Astrocyte (in vitro differentiated cells and primary cell): ENCODE data around the gene NLGN1. TPM values are rescaled to one million over a fixed set of nuclear protein-coding genes. Genes with fewer than 3 reads are reported as not detected.

Experiments
- DNase-seq: peaks from one replicate; pipeline ENCODE4 v3.0.0-alpha.2; 2010; ENCODE audit warnings: low read depth
- FAIRE-seq: peaks from 2 replicates; lab custom pipeline; 2011; peaks lifted over from hg19 to GRCh38; lab: Jason Lieb, UNC
- H2AFZ ChIP-seq: 2 replicates; pipeline ENCODE4 v1.6.0; 2012; ENCODE audit warnings: low read depth, low read length, inconsistent platforms
- H3K27ac ChIP-seq: 2 replicates; pipeline ENCODE4 v1.5.1; 2011; ENCODE audit warnings: low read depth, low read length, inconsistent platforms
- H3K27me3 ChIP-seq: 2 replicates; pipeline ENCODE4 v1.6.0; 2011; ENCODE audit warnings: low read length, inconsistent platforms; ENCODE audit not compliant: insufficient read depth
- H3K36me3 ChIP-seq: 2 replicates; pipeline ENCODE4 v1.5.1; 2011; ENCODE audit warnings: low read length, inconsistent platforms; ENCODE audit not compliant: insufficient read depth
- H3K4me1 ChIP-seq: 2 replicates; pipeline ENCODE4 v1.5.1; 2011; ENCODE audit warnings: low read length, inconsistent platforms; ENCODE audit not compliant: insufficient read depth
- H3K4me2 ChIP-seq: 2 replicates; pipeline ENCODE4 v1.6.0; 2012; ENCODE audit warnings: low read length, inconsistent platforms
- H3K4me3 ChIP-seq: 2 replicates; pipeline ENCODE4 v1.5.1; 2011; ENCODE audit warnings: low read depth, mild to moderate bottlenecking, low read length, inconsistent platforms; ENCODE audit not compliant: insufficient read depth
- H3K79me2 ChIP-seq: 2 replicates; pipeline ENCODE4 v1.6.0; 2012; ENCODE audit warnings: mild to moderate bottlenecking, low read length, inconsistent platforms; ENCODE audit not compliant: insufficient read depth
- H3K9ac ChIP-seq: 2 replicates; pipeline ENCODE4 v1.6.0; 2012; ENCODE audit warnings: mild to moderate bottlenecking, low read length, inconsistent platforms
- H3K9me3 ChIP-seq: 2 replicates; pipeline ENCODE4 v1.5.1; 2012; ENCODE audit warnings: low read depth, mild to moderate bottlenecking, low read length, inconsistent platforms; ENCODE audit not compliant: insufficient read depth
- H4K20me1 ChIP-seq: 2 replicates; pipeline ENCODE4 v1.6.0; 2012; ENCODE audit warnings: low read length, inconsistent platforms; ENCODE audit not compliant: insufficient read depth
- H3K27ac Mint-ChIP-seq: one replicate; pipeline ENCODE4 v1.8.0; 2021; ENCODE audit warnings: mild to moderate bottlenecking, mixed read lengths; ENCODE audit not compliant: unreplicated experiment
- H3K27me3 Mint-ChIP-seq: one replicate; pipeline ENCODE4 v1.8.0; 2021; ENCODE audit warnings: low read depth, mixed read lengths; ENCODE audit not compliant: unreplicated experiment
- H3K36me3 Mint-ChIP-seq: one replicate; pipeline ENCODE4 v1.8.0; 2021; ENCODE audit warnings: low read depth, mixed read lengths; ENCODE audit not compliant: unreplicated experiment
- H3K4me1 Mint-ChIP-seq: one replicate; pipeline ENCODE4 v1.8.0; 2021; ENCODE audit warnings: low read depth, mixed read lengths; ENCODE audit not compliant: unreplicated experiment
- H3K4me3 Mint-ChIP-seq: one replicate; pipeline ENCODE4 v1.8.0; 2021; ENCODE audit warnings: mild to moderate bottlenecking, moderate library complexity, mixed read lengths; ENCODE audit not compliant: unreplicated experiment
- H3K9me3 Mint-ChIP-seq: one replicate; pipeline ENCODE4 v1.8.0; 2021; ENCODE audit warnings: mild to moderate bottlenecking, mixed read lengths; ENCODE audit not compliant: unreplicated experiment
- EZH2 ChIP-seq: IDR thresholded peaks from 2 replicates; pipeline ENCODE4 v1.6.1; 2012; ENCODE audit warnings: mild to moderate bottlenecking, low read length, inconsistent platforms; ENCODE audit not compliant: insufficient read depth
- total RNA-seq: library from RNA; stranded (reverse); gene quantifications from 2 replicates; pipeline ENCODE4 v1.2.1, GENCODE V29; 2021
- TF ChIP-seq, protein P1 (sequence below): IDR thresholded peaks from 2 replicates; pipeline ENCODE4 v1.5.1; 2011; ENCODE audit warnings: low read depth, mild to moderate bottlenecking, inconsistent platforms, low read length, moderate library complexity; ENCODE audit not compliant: insufficient read depth

NLGN1 gene
- total RNA-seq, 1 donor from 2014 or later: 1.2 TPM

DNA sequence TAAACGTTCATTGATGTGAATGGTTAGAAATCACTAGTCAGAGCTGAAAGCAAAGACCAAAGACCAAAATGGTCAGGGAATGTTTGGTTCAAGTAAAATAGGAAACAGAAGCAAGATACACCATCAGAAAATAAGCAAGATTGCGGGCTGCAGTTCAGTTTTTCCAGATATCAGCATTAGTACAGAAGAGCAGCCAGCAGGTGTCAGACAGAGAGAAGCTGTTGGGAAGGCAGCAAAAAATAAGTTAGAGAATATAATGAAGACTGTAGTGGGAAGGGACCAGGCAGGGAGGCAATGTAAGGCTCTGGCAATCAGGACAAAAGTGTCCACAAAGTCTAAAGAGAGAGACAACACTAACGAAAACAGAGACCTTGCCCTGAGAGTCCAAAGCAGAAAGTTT, 822.2 kb downstream of the NLGN1 start:
- FAIRE-seq (no peak), DNase-seq (no peak)
- H3K27me3 ChIP-seq: no peaks in the 10 kb centered on the region
- no peaks in the 10 kb centered on the region for H3K79me2 ChIP-seq
- Mint-ChIP-seq H3K36me3 (no peaks in the 10 kb centered on the region), H3K27ac (no peak overlapping the region), H3K4me3 (no peak overlapping the region), H3K4me1 (no peaks in the 10 kb centered on the region), H3K9me3 (no peaks in the 10 kb centered on the region), H3K27me3 (no peaks in the 10 kb centered on the region)
- no peak for TF ChIP-seq EZH2
- TF ChIP-seq, protein P1, sequence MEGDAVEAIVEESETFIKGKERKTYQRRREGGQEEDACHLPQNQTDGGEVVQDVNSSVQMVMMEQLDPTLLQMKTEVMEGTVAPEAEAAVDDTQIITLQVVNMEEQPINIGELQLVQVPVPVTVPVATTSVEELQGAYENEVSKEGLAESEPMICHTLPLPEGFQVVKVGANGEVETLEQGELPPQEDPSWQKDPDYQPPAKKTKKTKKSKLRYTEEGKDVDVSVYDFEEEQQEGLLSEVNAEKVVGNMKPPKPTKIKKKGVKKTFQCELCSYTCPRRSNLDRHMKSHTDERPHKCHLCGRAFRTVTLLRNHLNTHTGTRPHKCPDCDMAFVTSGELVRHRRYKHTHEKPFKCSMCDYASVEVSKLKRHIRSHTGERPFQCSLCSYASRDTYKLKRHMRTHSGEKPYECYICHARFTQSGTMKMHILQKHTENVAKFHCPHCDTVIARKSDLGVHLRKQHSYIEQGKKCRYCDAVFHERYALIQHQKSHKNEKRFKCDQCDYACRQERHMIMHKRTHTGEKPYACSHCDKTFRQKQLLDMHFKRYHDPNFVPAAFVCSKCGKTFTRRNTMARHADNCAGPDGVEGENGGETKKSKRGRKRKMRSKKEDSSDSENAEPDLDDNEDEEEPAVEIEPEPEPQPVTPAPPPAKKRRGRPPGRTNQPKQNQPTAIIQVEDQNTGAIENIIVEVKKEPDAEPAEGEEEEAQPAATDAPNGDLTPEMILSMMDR: no peak
- no peak overlapping the region for H3K4me2 ChIP-seq
- H4K20me1 ChIP-seq: no peaks in the 10 kb centered on the region
- no peak overlapping the region for H3K9ac ChIP-seq
- H2AFZ ChIP-seq: no peak overlapping the region
- H3K9me3 ChIP-seq: no peaks in the 10 kb centered on the region
- no peak overlapping the region for H3K27ac ChIP-seq
- H3K4me3 ChIP-seq: no peak overlapping the region
- no peaks in the 10 kb centered on the region for H3K36me3 ChIP-seq
- H3K4me1 ChIP-seq: no peaks in the 10 kb centered on the region

GRCh38 chr3:174220775-174221554, 823.4 kb downstream of the NLGN1 start:
- TF ChIP-seq, protein P1: no peak
- TF ChIP-seq EZH2: no peak
- no peaks in the 10 kb centered on the region for H3K36me3 Mint-ChIP-seq

GRCh38 chr3:174223042-174223441, 825.5 kb downstream of the NLGN1 start:
- DNase-seq (no peak), FAIRE-seq (no peak)
- Histone ChIP-seq H3K36me3 (no peaks in the 10 kb centered on the region), H3K9ac (no peak overlapping the region), H4K20me1 (no peaks in the 10 kb centered on the region), H3K79me2 (no peaks in the 10 kb centered on the region), H2AFZ (no peak overlapping the region), H3K27ac (no peak overlapping the region), H3K4me1 (no peaks in the 10 kb centered on the region), H3K4me2 (no peak overlapping the region), H3K4me3 (no peak overlapping the region), H3K9me3 (no peaks in the 10 kb centered on the region), H3K27me3 (no peaks in the 10 kb centered on the region)
- Mint-ChIP-seq H3K4me3 (no peak overlapping the region), H3K4me1 (no peaks in the 10 kb centered on the region), H3K36me3 (no peaks in the 10 kb centered on the region), H3K27ac (no peak overlapping the region), H3K27me3 (no peaks in the 10 kb centered on the region), H3K9me3 (no peaks in the 10 kb centered on the region)
- TF ChIP-seq, protein P1: no peak
- no peak for TF ChIP-seq EZH2

More at GRCh38 chr3:174220775-174221554, 823.4 kb downstream of the NLGN1 start:
- no peak overlapping the region for H2AFZ ChIP-seq
- no peaks in the 10 kb centered on the region for H3K4me1 ChIP-seq
- H3K4me3 Mint-ChIP-seq: no peak overlapping the region
- H3K79me2 ChIP-seq: no peaks in the 10 kb centered on the region
- no peak overlapping the region for H3K4me3 ChIP-seq
- no peaks in the 10 kb centered on the region for H3K4me1 Mint-ChIP-seq
- H3K4me2 ChIP-seq: no peak overlapping the region
- DNase-seq: no peak
- no peak for FAIRE-seq
- H3K27ac Mint-ChIP-seq: no peak overlapping the region
- no peaks in the 10 kb centered on the region for H3K9me3 Mint-ChIP-seq
- no peak overlapping the region for H3K27ac ChIP-seq
- H3K27me3 ChIP-seq: no peaks in the 10 kb centered on the region
- no peak overlapping the region for H3K9ac ChIP-seq
- no peaks in the 10 kb centered on the region for H4K20me1 ChIP-seq
- no peaks in the 10 kb centered on the region for H3K36me3 ChIP-seq
- H3K27me3 Mint-ChIP-seq: no peaks in the 10 kb centered on the region
- no peaks in the 10 kb centered on the region for H3K9me3 ChIP-seq
